SJSA1 (cell line): Measurements from ENCODE around the gene DERA. TPM values are rescaled to one million over a fixed set of nuclear protein-coding genes. Genes with fewer than 3 reads are reported as not detected.
"Not testable (repeated sequence)": the region's sequence is repeated elsewhere in the genome, so short reads cannot be mapped to it uniquely, and the experiment has no call there.

Experiments used
- DNase-seq, 2 experiments: peaks; one replicate each; pipeline ENCODE4 v3.0.0-alpha.2; 2015 to 2020; ENCODE audit warnings: low spot score in 2 of 2, low read depth in 1 of 2
- H3K27ac ChIP-seq: fragments of 250-450 bp; sonication (Bioruptor Pico); 2 replicates; pipeline ENCODE4 v1.5.1; 2020; ENCODE audit warnings: mild to moderate bottlenecking, moderate library complexity
- H3K27me3 ChIP-seq: fragments of 250-450 bp; sonication (Bioruptor Pico); replicated peaks from 2 replicates; pipeline ENCODE4 v1.5.1; 2020; ENCODE audit warnings: mild to moderate bottlenecking, moderate library complexity
- H3K36me3 ChIP-seq: fragments of 250-450 bp; sonication (Bioruptor Pico); 2 replicates; pipeline ENCODE4 v1.5.1; 2020; ENCODE audit warnings: mild to moderate bottlenecking
- H3K4me1 ChIP-seq: fragments of 250-450 bp; sonication (Bioruptor Pico); replicated peaks from 2 replicates; pipeline ENCODE4 v1.6.1; 2021; ENCODE audit warnings: mild to moderate bottlenecking
- H3K4me3 ChIP-seq: fragments of 250-450 bp; sonication (Bioruptor Pico); 2 replicates; pipeline ENCODE4 v1.5.1; 2020; ENCODE audit warnings: mild to moderate bottlenecking
- H3K9me3 ChIP-seq: fragments of 250-450 bp; sonication (Bioruptor Pico); replicated peaks from 2 replicates; pipeline ENCODE4 v1.5.1; 2020; ENCODE audit warnings: mild to moderate bottlenecking
- total RNA-seq: library from RNA; depleted of rRNA; stranded (reverse); fragments of >200 nt; shearing (Covaris generic); gene quantifications from 2 replicates; pipeline ENCODE4 v1.2.3, GENCODE V29; 2014

DERA gene
- total RNA-seq, 1 experiment from 2014 or later = 65.2 TPM

DNA sequence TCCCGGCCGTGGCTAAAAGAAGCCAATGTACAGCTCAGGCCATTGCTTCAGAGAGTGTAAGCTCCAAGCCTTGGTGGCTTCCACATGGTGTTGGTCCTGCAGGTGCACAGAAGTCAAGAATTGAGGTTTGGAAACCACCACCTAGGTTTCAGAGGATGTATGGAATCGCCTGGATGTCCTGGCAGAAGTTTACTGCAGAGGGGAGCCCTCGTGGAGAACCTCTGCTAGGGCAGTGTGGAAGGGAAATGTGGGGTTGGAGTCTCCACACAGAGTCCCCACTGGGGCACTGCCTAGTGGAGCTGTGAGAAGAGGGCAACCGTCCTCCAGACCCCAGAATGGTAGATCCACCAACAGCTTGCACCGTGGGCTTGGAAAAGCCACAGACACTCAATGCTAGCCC, 103.3 kb downstream of the DERA start:
- not testable (repeated sequence) for H3K9me3 ChIP-seq, DNase-seq, H3K27ac ChIP-seq, H3K27me3 ChIP-seq, H3K36me3 ChIP-seq, H3K4me1 ChIP-seq, H3K4me3 ChIP-seq

DNA sequence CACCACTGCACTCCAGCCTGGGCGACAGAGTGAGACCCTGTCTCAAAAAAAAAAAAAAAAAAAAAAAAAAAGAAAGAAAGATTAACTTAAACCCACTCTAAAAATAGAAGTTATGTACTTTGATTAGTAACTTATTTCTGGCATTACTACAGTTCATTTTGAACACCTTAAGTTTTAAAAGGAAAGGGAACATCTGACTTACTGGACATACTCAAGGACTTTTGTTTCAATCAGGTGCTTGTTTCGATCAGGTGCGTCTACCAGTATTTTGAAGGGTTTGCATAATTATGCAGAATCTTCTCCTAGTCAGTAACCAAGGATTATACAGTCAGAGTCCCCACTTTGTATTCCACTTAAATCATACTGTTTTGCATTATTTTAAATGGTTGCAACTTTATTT, 105.6 kb downstream of the DERA start:
- Histone ChIP-seq H3K4me1 (no peaks in the 10 kb centered on the region), H3K36me3 (no peaks in the 10 kb centered on the region; the same call in none of the 2 replicates), H3K27me3 (no peaks in the 10 kb centered on the region), H3K4me3 (no peak overlapping the region), H3K27ac (no peak overlapping the region), H3K9me3 (peaks cover 3% of the 10 kb centered on the region; the same call in 1 of the 2 replicates)
- DNase-seq = no peak

GRCh38 chr12:16018306-16018705, 107.2 kb downstream of the DERA start:
- Histone ChIP-seq H3K4me1 (no peaks in the 10 kb centered on the region), H3K27me3 (no peaks in the 10 kb centered on the region), H3K27ac (no peak overlapping the region), H3K36me3 (no peaks in the 10 kb centered on the region; the same call in none of the 2 replicates), H3K4me3 (no peak overlapping the region), H3K9me3 (peaks cover 3% of the 10 kb centered on the region; the same call in 1 of the 2 replicates)
- DNase-seq = no peak

- Histone ChIP-seq H3K27ac (no peak overlapping the region), H3K4me3 (no peak overlapping the region), H3K36me3 (no peaks in the 10 kb centered on the region; the same call in none of the 2 replicates), H3K27me3 (no peaks in the 10 kb centered on the region), H3K4me1 (no peaks in the 10 kb centered on the region), H3K9me3 (peaks cover 3% of the 10 kb centered on the region; the same call in 1 of the 2 replicates)
- DNase-seq = no peak
These were observed 108.0 kb downstream of the DERA start for GRCh38 chr12:16019136-16019535.

- Histone ChIP-seq H3K9me3 (no peaks in the 10 kb centered on the region), H3K27ac (no peak overlapping the region), H3K27me3 (no peaks in the 10 kb centered on the region), H3K4me3 (no peak overlapping the region), H3K4me1 (no peaks in the 10 kb centered on the region), H3K36me3 (no peaks in the 10 kb centered on the region; the same call in none of the 2 replicates)
- no peak for DNase-seq
These were observed 108.9 kb downstream of the DERA start for GRCh38 chr12:16020031-16020430.

DNA sequence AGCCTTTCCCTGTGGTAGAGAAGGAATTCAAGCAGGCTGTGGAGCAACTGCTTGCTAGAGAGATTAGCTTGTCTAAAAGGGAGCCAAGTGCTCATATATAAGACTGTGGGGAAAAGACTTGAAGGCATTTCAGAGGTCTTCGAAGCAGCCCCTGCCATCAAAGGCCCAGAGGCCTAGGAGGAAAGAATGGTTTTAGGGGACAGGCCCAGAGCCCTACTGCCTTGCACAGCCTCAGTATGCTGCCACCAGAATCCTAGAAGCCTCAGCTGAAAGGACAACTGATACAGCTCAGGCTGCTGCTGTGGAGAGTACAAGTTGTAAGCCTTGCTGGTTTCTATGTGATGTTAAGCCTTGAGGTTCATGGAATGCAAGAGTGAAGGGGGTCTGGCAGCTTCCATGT, 109.9 kb downstream of the DERA start:
- Histone ChIP-seq H3K36me3 (no peaks in the 10 kb centered on the region; the same call in none of the 2 replicates), H3K4me1 (no peaks in the 10 kb centered on the region), H3K27ac (no peak overlapping the region), H3K4me3 (no peak overlapping the region), H3K27me3 (no peaks in the 10 kb centered on the region), H3K9me3 (no peaks in the 10 kb centered on the region)
- no peak for DNase-seq

- no peak overlapping the region for H3K27ac ChIP-seq
- DNase-seq = no peak
These were observed 110.5 kb downstream of the DERA start for GRCh38 chr12:16021676-16022075.

GRCh38 chr12:16027002-16027401, 115.9 kb downstream of the DERA start:
- Histone ChIP-seq H3K9me3 (no peaks in the 10 kb centered on the region), H3K27ac (no peak overlapping the region), H3K4me1 (no peaks in the 10 kb centered on the region), H3K4me3 (no peak overlapping the region), H3K27me3 (no peaks in the 10 kb centered on the region), H3K36me3 (no peaks in the 10 kb centered on the region)
- DNase-seq = no peak

More at GRCh38 chr12:16021676-16022075, 110.5 kb downstream of the DERA start:
- H3K9me3 ChIP-seq = no peaks in the 10 kb centered on the region
- no peak overlapping the region for H3K4me3 ChIP-seq
- H3K36me3 ChIP-seq = no peaks in the 10 kb centered on the region; the same call in none of the 2 replicates
- H3K4me1 ChIP-seq = no peaks in the 10 kb centered on the region
- no peaks in the 10 kb centered on the region for H3K27me3 ChIP-seq

- no peaks in the 10 kb centered on the region for H3K27me3 ChIP-seq
- no peak for DNase-seq
- H3K36me3 ChIP-seq = no peaks in the 10 kb centered on the region
- no peaks in the 10 kb centered on the region for H3K4me1 ChIP-seq
- no peaks in the 10 kb centered on the region for H3K9me3 ChIP-seq
- H3K27ac ChIP-seq = no peak overlapping the region
- H3K4me3 ChIP-seq = no peak overlapping the region
These were observed 119.6 kb downstream of the DERA start for GRCh38 chr12:16030744-16031143.

DNA sequence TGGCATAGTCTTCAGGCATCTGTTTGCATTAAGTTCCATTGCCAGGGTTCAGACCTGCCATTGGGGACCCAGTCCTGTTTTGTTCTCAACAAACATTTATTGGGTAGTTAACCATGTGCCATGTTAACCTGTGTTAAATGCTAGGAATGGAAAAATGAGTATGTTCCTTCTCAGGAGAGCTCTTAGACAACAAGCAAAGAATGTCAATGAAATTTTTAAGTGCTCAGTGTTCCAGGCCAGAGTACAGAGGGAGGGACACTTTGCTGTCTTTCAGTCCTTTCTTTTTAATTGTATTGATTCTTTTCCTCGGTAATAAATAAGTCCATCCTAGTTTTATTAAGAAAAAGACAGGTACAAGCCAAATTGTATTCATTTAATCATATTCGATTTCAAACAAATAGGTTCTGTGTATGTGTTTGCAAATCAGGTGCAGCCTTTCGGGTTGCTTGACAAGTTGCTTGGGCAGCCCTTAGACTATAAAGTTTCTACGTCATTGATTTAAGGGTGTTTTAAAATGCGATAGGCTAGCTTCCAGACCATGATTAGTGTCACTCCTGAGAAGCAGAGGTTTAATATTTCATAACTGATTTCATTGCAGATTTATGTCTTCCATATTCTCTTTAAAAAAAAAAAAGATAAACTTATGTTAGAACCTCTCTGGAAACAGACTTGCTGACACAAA, 123.1 kb downstream of the DERA start:
- Histone ChIP-seq H3K4me1 (no peaks in the 10 kb centered on the region), H3K27ac (no peak overlapping the region), H3K27me3 (no peaks in the 10 kb centered on the region), H3K9me3 (no peaks in the 10 kb centered on the region), H3K4me3 (no peak overlapping the region), H3K36me3 (no peaks in the 10 kb centered on the region)
- DNase-seq = no peak

GRCh38 chr12:16036073-16036472, 124.9 kb downstream of the DERA start:
- no peaks in the 10 kb centered on the region for H3K4me1 ChIP-seq
- no peak for DNase-seq
- H3K36me3 ChIP-seq = no peaks in the 10 kb centered on the region
- no peak overlapping the region for H3K27ac ChIP-seq
- no peak overlapping the region for H3K4me3 ChIP-seq
- H3K9me3 ChIP-seq = no peaks in the 10 kb centered on the region
- H3K27me3 ChIP-seq = no peaks in the 10 kb centered on the region

- H3K4me1 ChIP-seq = no peaks in the 10 kb centered on the region
- H3K36me3 ChIP-seq = no peaks in the 10 kb centered on the region
- no peaks in the 10 kb centered on the region for H3K27me3 ChIP-seq
- H3K27ac ChIP-seq = no peak overlapping the region
- H3K4me3 ChIP-seq = no peak overlapping the region
- H3K9me3 ChIP-seq = 0 out of 2 replicates have a peak, but pooled peaks cover 4% of the 10 kb centered on the region
- DNase-seq = no peak
These were observed 126.4 kb downstream of the DERA start for GRCh38 chr12:16037533-16037932.

GRCh38 chr12:16043480-16043879, 132.3 kb downstream of the DERA start:
- 0 out of 2 replicates have a peak, but pooled peaks cover 4% of the 10 kb centered on the region for H3K9me3 ChIP-seq
- no peak for DNase-seq
- no peaks in the 10 kb centered on the region for H3K4me1 ChIP-seq
- no peaks in the 10 kb centered on the region for H3K27me3 ChIP-seq
- no peak overlapping the region for H3K4me3 ChIP-seq
- no peak overlapping the region for H3K27ac ChIP-seq
- H3K36me3 ChIP-seq = no peaks in the 10 kb centered on the region

GRCh38 chr12:16046266-16046665, 135.1 kb downstream of the DERA start:
- Histone ChIP-seq H3K36me3 (no peaks in the 10 kb centered on the region), H3K4me3 (no peak overlapping the region), H3K27me3 (no peaks in the 10 kb centered on the region), H3K9me3 (0 out of 2 replicates have a peak, but pooled peaks cover 4% of the 10 kb centered on the region), H3K4me1 (no peaks in the 10 kb centered on the region), H3K27ac (no peak overlapping the region)
- no peak for DNase-seq

- Histone ChIP-seq H3K9me3 (no peaks in the 10 kb centered on the region), H3K36me3 (no peaks in the 10 kb centered on the region), H3K27me3 (no peaks in the 10 kb centered on the region), H3K27ac (no peak overlapping the region), H3K4me3 (no peak overlapping the region), H3K4me1 (no peaks in the 10 kb centered on the region)
- no peak for DNase-seq
These were observed 137.4 kb downstream of the DERA start for GRCh38 chr12:16048511-16048910.
